Middle frontal gyrus (tissue), 1 donor: ENCODE results near the gene EIF3J.

Experiments used
- DNase-seq: peaks from one replicate; pipeline ENCODE4 v3.0.0-alpha.2; 2015; ENCODE audit warnings: low spot score; ENCODE audit errors: extremely low spot score

The EIF3J gene

DNA sequence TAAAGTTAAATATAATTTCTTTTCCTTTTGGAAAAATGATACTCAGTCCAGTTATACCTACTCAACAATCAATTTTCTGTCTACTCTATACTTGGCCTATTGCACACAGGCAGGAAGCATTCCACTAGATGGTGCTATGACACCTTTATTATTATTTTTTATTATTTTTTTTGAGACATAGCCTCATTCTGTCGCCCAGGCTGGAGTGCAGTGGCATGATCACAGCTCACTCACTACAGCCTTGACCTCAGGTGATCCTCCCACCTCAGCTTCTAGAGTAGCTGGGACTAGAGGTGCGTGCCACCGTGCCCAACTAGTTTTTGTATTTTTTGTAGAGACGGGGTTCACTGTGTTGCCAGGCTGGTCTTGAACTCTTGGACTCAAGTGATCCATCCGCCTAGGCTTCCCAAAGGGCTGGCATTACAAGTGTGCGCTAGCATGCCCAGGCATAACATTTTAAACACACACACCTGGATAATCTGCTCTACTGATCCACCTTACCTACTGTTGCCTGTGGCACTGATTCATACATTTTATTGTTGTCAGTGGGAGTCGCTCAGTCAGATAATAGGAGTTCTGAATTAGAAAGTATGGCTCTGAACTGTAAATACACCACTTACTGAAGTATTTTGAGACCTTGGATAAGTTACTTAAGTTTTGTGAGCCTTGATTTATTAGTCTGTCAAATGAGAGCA is 56.2 kb downstream of the EIF3J start:
- DNase-seq: no peak

GRCh38 chr15:44595246-44595645 is 58.3 kb downstream of the EIF3J start:
- no peak for DNase-seq

- DNase-seq: no peak
Measured at GRCh38 chr15:44595656-44596510, 58.9 kb downstream of the EIF3J start.

GRCh38 chr15:44596511-44597010 is 59.6 kb downstream of the EIF3J start:
- DNase-seq: no peak

GRCh38 chr15:44598066-44598465 is 61.1 kb downstream of the EIF3J start:
- no peak for DNase-seq

GRCh38 chr15:44598892-44599291 is 61.9 kb downstream of the EIF3J start:
- DNase-seq: no peak

- DNase-seq: no peak
Measured at GRCh38 chr15:44603126-44603525, 66.2 kb downstream of the EIF3J start.

- no peak for DNase-seq
Measured at GRCh38 chr15:44606740-44607139, 69.8 kb downstream of the EIF3J start.
